NK-92 (cell line): ENCODE results near the gene PTPRD.
"Not testable (repeated sequence)": the region's sequence is repeated elsewhere in the genome, so short reads cannot be mapped to it uniquely, and the experiment has no call there.

ENCODE experiments used
- DNase-seq: peaks from one replicate; lab custom pipeline; 2025; ENCODE audit not compliant: unreplicated experiment; lab: John Stamatoyannopoulos, UW

PTPRD gene

GRCh38 chr9:9396518-9396917, 1216.3 kb downstream of the PTPRD start:
- no peak for DNase-seq

- DNase-seq: no peak
Measured at GRCh38 chr9:9395539-9395938, 1217.3 kb downstream of the PTPRD start.

GRCh38 chr9:9392755-9393154, 1220.0 kb downstream of the PTPRD start:
- no peak for DNase-seq

- DNase-seq: no peak
Measured at GRCh38 chr9:9389904-9390303, 1222.9 kb downstream of the PTPRD start.

- no peak for DNase-seq
Measured at GRCh38 chr9:9387511-9388115, 1225.2 kb downstream of the PTPRD start.

GRCh38 chr9:9362332-9362731, 1250.5 kb downstream of the PTPRD start:
- DNase-seq: no peak

- DNase-seq: no peak
Measured at GRCh38 chr9:9352877-9353481, 1259.8 kb downstream of the PTPRD start.

GRCh38 chr9:9341203-9341602, 1271.6 kb downstream of the PTPRD start:
- no peak for DNase-seq

- no peak for DNase-seq
Measured at GRCh38 chr9:9337129-9337528, 1275.7 kb downstream of the PTPRD start.

- DNase-seq: no peak
Measured at GRCh38 chr9:9326749-9327148, 1286.1 kb downstream of the PTPRD start.

GRCh38 chr9:9319007-9319406, 1293.8 kb downstream of the PTPRD start:
- DNase-seq: no peak

GRCh38 chr9:9310743-9311142, 1302.1 kb downstream of the PTPRD start:
- not testable (repeated sequence) for DNase-seq

- no peak for DNase-seq
Measured at GRCh38 chr9:9305600-9305999, 1307.2 kb downstream of the PTPRD start.

- DNase-seq: no peak
Measured at GRCh38 chr9:9299134-9299533, 1313.7 kb downstream of the PTPRD start.

- no peak for DNase-seq
Measured at GRCh38 chr9:9286001-9286400, 1326.8 kb downstream of the PTPRD start.

- DNase-seq: no peak
Measured at GRCh38 chr9:9284201-9284600, 1328.6 kb downstream of the PTPRD start.

- no peak for DNase-seq
Measured at GRCh38 chr9:9283159-9283986, 1329.4 kb downstream of the PTPRD start.

GRCh38 chr9:9275601-9276000, 1337.2 kb downstream of the PTPRD start:
- DNase-seq: no peak

GRCh38 chr9:9257999-9258498, 1354.8 kb downstream of the PTPRD start:
- DNase-seq: no peak

- DNase-seq: no peak
Measured at GRCh38 chr9:9246726-9247125, 1366.1 kb downstream of the PTPRD start.

GRCh38 chr9:9231946-9232345, 1380.9 kb downstream of the PTPRD start:
- no peak for DNase-seq

- DNase-seq: no peak
Measured at GRCh38 chr9:9229269-9229668, 1383.5 kb downstream of the PTPRD start.
